Stimulated activated CD8-positive, alpha-beta memory T cell treated with anti-CD3 and anti-CD28 coated beads, Interleukin-15, amount 100 ng/mL, for 4 hours (primary cell): Measurements from ENCODE around the gene RBPMS2.

Experiments
- DNase-seq, 2 donors: peaks; one replicate each; pipeline ENCODE4 v3.0.0-alpha.2; 2020; ENCODE audit warnings: low read depth in 2 of 2

The RBPMS2 gene

GRCh38 chr15:64695561-64695992 lies 79.8 kb downstream of the RBPMS2 start:
- DNase-seq: no peak

- no peak for DNase-seq
Observed at GRCh38 chr15:64694816-64695215, 80.6 kb downstream of the RBPMS2 start.

- DNase-seq: no peak
Observed at GRCh38 chr15:64693134-64693533, 82.3 kb downstream of the RBPMS2 start.

GRCh38 chr15:64691896-64692565 lies 83.4 kb downstream of the RBPMS2 start:
- no peak for DNase-seq

- no peak for DNase-seq
Observed at GRCh38 chr15:64690578-64691296, 84.7 kb downstream of the RBPMS2 start.

- no peak for DNase-seq
Observed at GRCh38 chr15:64690008-64690407, 85.4 kb downstream of the RBPMS2 start.
